IPS-NIHi7 (cell line): ENCODE measurements around the gene NR3C1.
A peak's percentile ranks its signal among the peaks of the same experiment; 100 is the strongest.

Source experiments
- DNase-seq: peaks from one replicate; pipeline ENCODE4 v3.0.0; 2012; ENCODE audit warnings: mixed read lengths; ENCODE audit errors: extremely low spot score

NR3C1 gene

GRCh38 chr5:143311428-143311827 lies 92.1 kb downstream of the NR3C1 start:
- DNase-seq, result no peak

DNA sequence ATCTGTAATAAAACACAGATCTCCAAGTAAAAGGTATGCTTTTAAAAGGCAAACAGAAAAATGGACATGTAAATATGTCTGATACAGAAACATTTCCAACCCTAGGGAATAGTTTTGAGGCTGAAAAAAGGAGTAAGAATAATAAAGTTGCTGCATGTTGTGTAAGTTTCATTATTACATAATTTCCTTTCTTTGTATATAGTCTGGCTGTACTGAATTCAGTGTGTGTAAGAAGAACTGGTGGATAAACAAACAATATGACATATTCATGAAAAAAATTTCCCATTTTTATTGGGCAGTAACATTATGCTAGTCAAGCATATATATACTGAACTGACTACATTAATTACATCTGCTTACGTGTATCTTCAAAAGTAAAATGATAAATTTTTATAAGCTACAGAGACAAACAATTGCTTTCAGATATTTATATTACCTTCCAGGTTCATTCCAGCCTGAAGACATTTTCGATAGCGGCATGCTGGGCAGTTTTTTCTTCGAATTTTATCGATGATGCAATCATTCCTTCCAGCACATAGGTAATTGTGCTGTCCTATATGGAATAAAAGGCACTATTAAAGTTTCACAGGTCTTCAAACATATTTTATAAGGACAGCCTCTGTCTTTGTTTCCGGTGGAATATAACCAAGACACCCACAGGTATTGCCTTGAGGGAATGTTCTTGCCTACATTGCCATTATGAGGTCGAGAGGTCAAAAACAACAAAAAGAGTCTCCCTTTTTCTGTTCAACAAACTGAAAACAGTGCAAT lies 93.6 kb downstream of the NR3C1 start:
- no peak for DNase-seq

DNA sequence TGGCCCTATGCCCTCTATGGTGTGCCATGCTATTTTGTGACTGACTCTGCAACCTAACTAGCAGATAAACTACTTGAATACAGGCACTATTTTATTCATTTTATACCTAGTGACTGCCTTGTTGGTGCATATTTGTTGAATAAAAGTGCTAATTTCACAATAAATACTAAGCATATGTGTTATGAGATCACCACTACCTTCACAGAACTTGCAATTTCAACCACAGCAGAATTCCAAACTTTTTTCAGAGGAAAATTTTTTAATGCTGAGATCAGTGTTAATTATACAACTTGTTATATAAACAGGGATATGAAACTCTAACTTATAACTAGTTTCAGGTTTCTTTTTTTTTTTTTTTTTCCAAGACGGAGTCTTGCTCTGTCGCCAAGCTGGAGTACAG lies 94.8 kb downstream of the NR3C1 start:
- no peak for DNase-seq

DNA sequence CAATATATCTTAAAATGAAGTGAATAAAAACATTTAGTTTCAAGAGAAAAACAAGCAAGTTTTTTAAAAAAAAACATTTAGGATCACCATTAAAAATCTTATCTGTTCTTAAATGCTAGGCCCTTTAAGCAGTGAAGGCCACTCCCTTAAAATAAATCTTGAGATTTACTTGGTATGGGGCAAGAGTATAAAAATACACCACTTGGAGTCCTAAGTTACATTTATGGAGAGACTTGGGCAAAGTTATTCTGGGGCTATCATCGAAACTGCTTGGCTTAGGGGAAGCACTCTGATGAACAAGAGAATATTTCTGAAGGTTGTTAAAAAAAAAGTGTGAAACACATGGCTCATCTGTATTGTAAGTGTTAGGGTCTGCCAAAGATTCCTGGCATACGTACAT lies 97.4 kb downstream of the NR3C1 start:
- DNase-seq, result no peak

GRCh38 chr5:143304836-143305475 lies 98.5 kb downstream of the NR3C1 start:
- DNase-seq, result no peak

DNA sequence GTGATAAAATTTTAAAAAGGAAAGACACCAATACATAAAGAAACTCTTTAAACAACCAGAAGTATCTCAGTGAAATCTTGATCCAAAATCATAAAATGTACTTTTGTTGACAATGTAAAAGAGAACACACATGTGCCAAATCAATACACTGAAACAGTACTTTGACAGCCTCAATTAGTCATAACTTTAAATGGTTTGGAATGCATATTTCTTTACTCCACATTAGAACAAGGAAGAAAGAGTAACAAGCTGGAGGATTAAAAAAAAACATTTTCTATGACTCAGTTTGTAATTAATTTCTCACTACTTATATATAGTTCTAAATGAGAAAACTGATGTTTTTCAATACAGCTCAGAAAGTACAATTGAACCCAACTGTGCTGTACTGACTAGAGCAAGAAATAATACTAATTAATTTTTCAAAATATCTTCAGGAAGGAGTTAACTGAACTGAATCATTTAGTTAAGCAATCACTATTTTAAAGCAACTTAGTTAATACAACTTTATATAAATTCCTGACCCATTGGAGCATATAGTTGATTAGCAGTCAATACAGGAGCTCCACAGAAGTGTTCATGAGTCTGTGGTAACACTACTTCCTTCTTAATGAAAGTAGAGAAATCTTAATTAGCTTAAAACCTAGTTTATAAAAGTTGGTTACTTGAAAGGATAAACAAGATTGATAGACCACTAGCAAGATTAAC lies 101.0 kb downstream of the NR3C1 start:
- no peak for DNase-seq

GRCh38 chr5:143297756-143298155 lies 105.7 kb downstream of the NR3C1 start:
- DNase-seq, result no peak

GRCh38 chr5:143290125-143290524 lies 113.4 kb downstream of the NR3C1 start:
- DNase-seq, result no peak

- no peak for DNase-seq
These were observed 119.0 kb downstream of the NR3C1 start for GRCh38 chr5:143284521-143284920.

- no peak for DNase-seq
These were observed 119.5 kb downstream of the NR3C1 start for GRCh38 chr5:143284002-143284401.

- DNase-seq, result no peak
These were observed 122.3 kb downstream of the NR3C1 start for GRCh38 chr5:143281226-143281625.

- peak; percentile 56 for DNase-seq
These were observed 123.8 kb downstream of the NR3C1 start for GRCh38 chr5:143279698-143280097.

- no peak for DNase-seq
These were observed 126.0 kb downstream of the NR3C1 start for GRCh38 chr5:143277536-143277935.

- no peak for DNase-seq
These were observed 127.7 kb downstream of the NR3C1 start for GRCh38 chr5:143275512-143276363.

- DNase-seq, result no peak
These were observed 128.5 kb downstream of the NR3C1 start for GRCh38 chr5:143274952-143275351.

DNA sequence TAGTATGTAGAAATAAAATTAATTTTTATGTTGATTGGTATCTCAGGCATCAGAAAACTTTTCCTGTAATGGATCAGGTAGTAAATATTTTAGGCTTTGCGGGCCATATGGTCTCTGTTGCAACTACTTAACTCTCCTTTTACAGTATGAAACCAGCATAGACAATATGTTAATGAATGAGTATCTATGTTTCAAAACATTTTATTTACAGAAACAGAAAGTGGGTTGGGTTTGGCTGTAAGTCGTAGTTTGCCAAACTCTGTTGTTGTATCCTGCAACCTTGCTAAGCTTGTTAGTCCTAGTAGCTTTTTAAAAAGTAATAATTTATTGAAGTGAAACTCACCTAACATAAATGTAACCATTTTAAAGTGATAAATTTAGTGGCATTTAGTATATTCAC lies 132.1 kb downstream of the NR3C1 start:
- no peak for DNase-seq

- DNase-seq, result no peak
These were observed 135.1 kb downstream of the NR3C1 start for GRCh38 chr5:143268388-143268787.

DNA sequence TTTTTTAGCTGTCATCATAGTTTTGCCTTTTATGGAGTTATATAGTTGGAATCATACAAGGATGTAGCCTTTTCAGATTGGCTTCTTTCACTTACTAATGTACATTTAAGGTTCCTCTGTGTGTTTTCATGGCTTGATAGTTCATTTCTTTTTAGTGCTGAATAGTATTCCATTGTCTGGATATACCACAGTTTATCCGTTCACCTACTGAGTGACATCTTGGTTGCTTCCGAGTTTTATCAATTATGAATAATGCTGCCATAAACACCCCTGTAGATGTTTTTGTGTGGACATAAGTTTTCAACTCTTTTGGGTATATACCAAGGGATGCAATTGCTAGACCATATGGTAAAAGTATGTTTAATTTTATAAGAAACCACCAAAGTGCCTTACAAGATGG lies 136.3 kb downstream of the NR3C1 start:
- DNase-seq, result no peak

DNA sequence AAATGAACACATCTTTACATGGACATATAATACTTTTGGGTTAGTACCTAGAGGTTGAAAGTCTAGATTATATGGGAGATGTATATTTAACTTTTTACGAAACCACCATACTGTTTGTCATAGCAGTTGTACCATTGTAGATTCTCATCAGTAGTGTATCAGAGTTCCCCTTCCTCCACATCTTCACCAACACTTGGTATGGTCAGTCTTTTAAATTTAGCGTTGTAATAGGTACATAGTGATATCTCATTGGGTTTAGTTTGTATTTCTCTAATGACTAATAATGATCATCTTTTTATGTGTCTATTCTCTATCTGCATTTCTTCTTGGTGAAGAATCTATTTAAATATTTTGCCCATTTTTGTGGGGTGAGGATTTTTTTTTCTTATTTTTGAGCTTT lies 137.5 kb downstream of the NR3C1 start:
- DNase-seq, result no peak

- no peak for DNase-seq
These were observed 140.1 kb downstream of the NR3C1 start for GRCh38 chr5:143263272-143263810.

- no peak for DNase-seq
These were observed 140.9 kb downstream of the NR3C1 start for GRCh38 chr5:143262393-143263174.
